Stimulated activated CD8-positive, alpha-beta memory T cell treated with anti-CD3 and anti-CD28 coated beads, Interleukin-15, amount 100 ng/mL, for 1 hour (primary cell): ENCODE measurements around the gene TMEM266.

ENCODE experiments used
- DNase-seq: peaks from one replicate; pipeline ENCODE4 v3.0.0-alpha.2; 2020; ENCODE audit warnings: low read depth

Gene TMEM266

DNA sequence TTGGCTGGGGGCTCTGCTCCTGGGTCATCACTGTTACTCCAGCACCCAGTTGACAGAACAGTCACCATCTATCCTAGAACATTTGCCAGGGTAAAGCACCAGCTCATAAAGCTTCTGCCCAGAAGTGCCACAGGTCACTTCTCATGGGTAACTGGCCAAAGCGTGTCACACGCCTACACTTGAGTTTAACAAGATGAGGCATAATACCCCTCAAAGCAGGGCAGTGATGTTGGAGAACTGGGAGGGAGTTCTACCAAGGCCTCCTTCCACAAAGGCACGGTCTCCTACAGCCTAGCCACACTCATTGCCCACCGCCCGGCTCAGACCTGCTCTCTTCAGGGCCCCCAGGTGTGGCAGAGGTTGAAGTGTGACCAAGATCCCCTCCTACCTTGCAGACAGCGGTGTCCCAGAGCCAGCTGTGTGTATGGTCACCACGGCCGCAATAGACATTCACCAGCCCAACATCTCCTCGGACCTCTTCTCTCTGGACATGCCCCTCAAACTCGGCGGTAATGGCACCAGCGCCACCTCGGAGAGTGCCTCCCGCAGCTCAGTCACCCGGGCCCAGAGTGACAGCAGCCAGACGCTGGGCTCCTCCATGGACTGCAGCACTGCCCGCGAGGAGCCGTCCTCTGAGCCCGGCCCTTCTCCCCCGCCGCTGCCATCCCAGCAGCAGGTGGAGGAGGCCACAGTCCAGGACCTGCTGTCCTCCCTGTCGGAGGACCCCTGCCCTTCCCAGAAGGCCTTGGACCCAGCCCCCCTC lies 143.7 kb downstream of the TMEM266 start:
- no peak for DNase-seq

DNA sequence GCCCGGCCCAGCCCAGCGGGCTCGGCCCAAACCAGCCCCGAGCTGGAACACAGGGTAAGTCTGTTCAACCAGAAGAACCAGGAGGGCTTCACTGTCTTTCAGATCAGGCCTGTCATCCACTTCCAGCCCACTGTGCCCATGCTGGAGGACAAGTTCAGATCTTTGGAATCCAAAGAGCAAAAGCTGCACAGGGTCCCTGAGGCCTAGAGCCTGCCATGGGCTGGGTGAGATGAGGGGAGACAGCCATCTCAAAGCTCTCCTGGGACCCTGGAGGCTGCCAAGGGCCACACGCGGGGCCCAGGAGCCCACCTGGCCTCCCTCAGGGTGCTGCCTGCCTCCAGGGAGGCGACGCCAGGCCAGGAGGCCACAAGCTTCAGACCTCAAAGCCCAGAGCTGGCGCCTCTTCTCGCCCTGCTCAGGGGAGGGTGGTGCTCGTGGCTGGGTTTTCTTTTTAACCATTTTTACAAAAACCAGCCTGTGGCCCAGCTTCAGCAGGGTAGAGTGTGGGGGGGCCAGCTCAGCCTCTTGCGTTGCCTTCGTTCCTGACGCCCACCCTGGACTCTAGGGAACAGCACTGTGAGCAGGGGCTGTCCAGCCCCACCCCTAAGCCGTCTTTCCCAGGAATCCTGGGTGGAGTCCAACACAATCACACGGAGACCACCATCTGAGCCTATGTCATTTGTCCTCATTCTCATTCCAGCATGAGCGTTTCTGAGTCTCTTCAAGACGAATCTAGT lies 144.5 kb downstream of the TMEM266 start:
- DNase-seq = no peak

GRCh38 chr15:76204916-76205460 lies 145.2 kb downstream of the TMEM266 start:
- no peak for DNase-seq

DNA sequence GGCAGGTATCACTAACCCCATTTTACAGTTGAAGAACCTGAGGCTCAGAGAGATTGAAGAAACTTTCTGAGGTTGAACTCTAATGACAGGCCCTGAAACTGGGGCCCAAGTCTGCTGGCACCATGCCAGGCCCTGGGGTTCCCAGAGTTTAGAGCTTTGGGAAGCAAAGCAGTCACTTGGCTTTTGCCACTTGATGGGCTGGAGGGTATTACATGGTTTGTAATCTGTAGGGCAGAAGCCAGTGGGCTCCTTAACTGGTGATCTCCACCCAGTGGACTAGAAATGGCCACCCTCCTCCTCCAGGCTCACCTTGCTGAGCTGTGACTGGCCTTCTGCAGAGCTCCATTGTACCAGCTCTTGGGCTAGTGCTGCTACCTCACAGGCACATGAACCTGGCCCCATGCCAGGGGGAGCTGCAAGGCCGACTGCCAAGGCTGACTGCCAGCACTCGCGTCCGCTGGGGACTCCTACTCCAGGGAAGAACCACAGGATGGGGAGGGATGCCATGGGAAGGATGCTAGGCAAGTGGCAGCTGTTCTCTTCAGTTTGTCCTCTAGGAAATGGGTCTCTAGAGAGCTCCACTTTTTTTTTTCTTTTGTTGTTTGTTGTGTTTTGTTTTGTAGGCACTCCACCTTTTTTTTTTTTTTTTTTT lies 146.7 kb downstream of the TMEM266 start:
- no peak for DNase-seq

GRCh38 chr15:76208084-76208785 lies 148.4 kb downstream of the TMEM266 start:
- no peak for DNase-seq

DNA sequence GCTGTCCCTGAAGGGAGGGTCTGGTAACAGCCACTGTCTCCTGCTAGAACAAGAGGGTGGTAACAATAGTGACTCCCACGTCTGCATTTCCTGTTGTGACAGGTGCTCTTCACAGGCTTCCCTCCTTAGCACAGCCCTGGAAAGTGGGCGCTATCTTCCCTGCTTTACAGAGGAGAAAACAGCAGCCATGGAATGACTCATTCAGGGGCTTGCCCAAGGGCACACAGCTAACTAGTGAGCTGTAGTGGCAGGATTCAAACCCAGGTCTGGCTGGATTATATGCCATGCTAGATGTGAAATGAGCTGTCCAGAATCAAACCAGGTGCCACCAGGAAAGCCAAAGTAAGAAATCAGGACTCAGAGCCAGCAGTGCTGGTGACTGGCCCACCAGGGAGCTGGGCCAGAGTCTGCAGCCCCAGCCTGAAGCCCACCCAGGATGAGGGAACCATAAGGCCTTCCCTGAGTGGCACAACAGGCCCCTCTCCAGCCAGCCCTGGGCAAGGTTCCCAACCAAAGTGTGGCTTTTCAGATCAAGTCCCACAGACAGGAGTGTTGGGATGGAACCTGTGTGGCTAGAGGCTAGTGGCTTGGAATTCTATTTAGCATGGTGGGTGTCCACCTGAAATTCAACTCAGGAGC lies 149.1 kb downstream of the TMEM266 start:
- DNase-seq = no peak

- DNase-seq = no peak
These were observed 149.7 kb downstream of the TMEM266 start for GRCh38 chr15:76209523-76209922.

DNA sequence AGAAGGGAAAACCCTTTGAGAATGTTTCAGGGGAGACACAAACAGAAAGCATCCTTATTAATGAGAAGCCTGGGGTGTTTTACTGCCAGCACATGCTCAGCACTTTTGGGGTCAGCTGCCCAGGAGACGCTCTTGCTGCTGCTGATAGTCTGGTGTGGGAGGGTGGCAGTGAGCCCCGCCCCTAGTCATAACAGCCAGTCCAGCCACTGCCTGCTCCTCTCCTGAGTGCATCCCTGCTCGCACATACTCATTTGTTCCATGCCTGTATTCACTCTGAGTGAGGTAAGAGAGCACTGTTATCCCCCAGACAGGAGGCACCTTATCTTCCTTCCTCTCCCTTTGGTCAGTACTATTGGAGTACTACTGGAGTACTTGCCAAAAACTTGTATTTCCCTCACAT lies 150.2 kb downstream of the TMEM266 start:
- no peak for DNase-seq

DNA sequence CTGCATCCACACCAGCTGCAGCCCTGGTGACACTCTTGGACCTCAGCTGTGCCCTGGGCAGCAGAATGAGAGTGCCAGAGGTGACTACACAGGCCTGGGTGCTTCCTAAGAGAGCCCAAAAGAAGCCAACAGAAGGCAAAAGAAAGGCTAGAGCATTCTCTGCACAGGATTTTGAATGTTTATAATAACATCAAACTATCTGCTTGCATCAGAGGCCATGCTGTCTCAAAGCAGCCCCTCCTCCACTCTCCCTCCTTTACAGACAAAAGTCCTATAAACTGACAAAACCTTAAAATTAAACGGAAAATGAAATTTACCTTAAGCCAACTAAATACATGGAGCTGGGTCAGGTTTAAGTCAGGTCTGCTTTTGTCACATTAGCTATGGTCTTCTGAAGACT lies 155.8 kb downstream of the TMEM266 start:
- DNase-seq = no peak

GRCh38 chr15:76217029-76217881 lies 157.5 kb downstream of the TMEM266 start:
- no peak for DNase-seq

DNA sequence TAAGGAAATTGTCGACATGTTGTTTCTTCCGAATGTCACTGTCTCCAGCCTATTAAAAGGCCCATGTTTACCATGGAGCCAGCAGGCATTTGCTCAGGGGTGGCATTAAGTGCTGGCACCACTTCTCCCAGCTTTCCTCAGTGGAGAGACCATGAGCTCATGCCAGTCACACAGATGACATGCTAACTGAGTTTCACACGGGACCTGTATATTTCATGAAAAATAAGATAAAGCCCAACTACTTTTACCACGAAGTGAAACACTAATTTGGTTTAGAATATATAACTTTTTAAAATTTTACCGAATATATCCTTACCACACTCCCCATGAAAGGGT lies 158.1 kb downstream of the TMEM266 start:
- no peak for DNase-seq

- DNase-seq = no peak
These were observed 161.4 kb downstream of the TMEM266 start for GRCh38 chr15:76221085-76221767.

- DNase-seq = no peak
These were observed 162.4 kb downstream of the TMEM266 start for GRCh38 chr15:76222159-76222558.

- DNase-seq = no peak
These were observed 163.7 kb downstream of the TMEM266 start for GRCh38 chr15:76223521-76223920.

DNA sequence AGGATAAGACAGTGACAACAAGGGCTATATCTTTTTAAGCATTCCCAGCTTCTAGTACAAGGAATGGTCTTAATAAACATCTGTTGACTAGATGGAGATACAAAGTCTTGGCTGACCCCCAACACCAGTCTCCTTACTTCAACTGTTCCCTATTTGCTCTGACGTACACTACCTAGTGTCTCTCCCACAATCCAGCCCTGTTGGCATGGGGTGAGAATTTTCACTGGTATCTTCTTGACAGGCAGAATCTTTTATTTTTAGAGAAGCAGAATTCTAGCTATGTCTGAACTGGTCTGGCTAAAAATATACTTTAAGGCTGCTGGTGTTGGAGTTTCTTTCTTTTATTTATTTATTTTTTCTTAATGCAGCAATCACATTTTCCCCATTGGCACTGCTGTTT lies 169.5 kb downstream of the TMEM266 start:
- DNase-seq = no peak

GRCh38 chr15:76233921-76234320 lies 174.1 kb downstream of the TMEM266 start:
- no peak for DNase-seq

GRCh38 chr15:76234337-76234889 lies 174.6 kb downstream of the TMEM266 start:
- no peak for DNase-seq

DNA sequence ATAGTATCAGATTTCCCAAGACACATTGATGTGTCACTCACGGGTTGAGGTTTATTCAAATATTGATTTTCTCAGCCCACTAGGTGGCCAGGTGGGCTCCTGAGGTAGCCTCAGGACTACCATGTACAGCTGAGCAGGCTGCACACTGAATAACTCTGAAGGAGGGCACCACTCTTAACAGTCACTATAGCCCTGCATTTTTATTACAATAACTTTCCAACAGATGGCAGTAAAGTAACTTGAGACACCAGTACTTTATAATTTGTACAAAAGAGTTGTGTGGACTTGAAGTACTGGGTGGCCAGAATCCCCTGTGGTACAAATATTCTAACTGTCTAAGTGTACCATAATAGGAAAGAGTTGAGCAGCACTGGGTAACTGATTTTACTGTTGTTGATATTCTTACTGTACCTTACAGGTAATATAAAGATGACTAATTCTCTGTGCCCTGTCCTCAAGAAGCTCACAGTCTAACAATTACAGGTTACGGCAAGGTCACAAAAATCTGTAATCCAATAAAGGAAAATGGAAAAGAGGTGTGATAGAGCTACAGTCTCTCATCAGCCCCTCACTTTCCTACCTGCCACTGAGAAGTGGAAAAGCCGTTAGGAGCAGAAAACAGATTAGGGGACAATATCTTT lies 175.5 kb downstream of the TMEM266 start:
- no peak for DNase-seq

DNA sequence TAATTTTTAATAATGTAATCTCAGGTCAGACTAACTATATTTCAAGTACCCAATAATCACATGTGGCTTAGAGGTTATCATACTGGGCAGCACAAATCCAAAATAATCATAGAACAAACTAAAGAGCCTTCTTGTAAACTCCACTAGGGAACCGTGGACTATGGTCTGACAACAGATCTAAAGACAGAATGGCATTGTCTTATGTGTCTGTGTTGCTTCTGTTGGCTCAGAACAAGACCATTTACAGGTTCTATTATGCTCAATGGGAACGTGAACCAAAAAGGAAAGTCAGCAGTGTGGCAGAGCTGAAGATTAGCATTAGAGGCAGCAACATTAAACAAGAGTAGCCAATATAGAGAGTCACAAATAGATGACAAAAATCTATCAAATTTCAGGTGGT lies 176.6 kb downstream of the TMEM266 start:
- DNase-seq = no peak
